ENCODE data around the gene MICAL3.
"Not testable (repeated sequence)": the region's sequence is repeated elsewhere in the genome, so short reads cannot be mapped to it uniquely, and the experiment has no call there.

The MICAL3 gene

GRCh38 chr22:18059473-18059872 is 35.1 kb upstream of the MICAL3 start:
- WGBS (ENCODE audit: insufficient coverage, insufficient read length) = no CpG with 5 or more reads among the region's 3 CpGs
- no peak for DNase-seq (ENCODE audit: low read depth, low spot score)

GRCh38 chr22:18059094-18059417 is 34.7 kb upstream of the MICAL3 start:
- Histone ChIP-seq H3K27ac (ENCODE audit: low read length) (no peak overlapping the region), H3K36me3 (ENCODE audit: control insufficient read depth, insufficient read depth, low read length) (no peaks in the 10 kb centered on the region; the same call in 1 of the 2 replicates), H3K4me1 (ENCODE audit: control insufficient read depth, insufficient read depth, low read length) (no peaks in the 10 kb centered on the region), H3K4me3 (ENCODE audit: low read length) (no peak overlapping the region), H3K9me3 (ENCODE audit: control insufficient read depth, insufficient read depth, low read length) (no peaks in the 10 kb centered on the region), H3K27me3 (ENCODE audit: control insufficient read depth, insufficient read depth, low read length) (no peaks in the 10 kb centered on the region)
- WGBS (ENCODE audit: insufficient coverage, insufficient read length) = no CpG with 5 or more reads among the region's 5 CpGs
- no peak for DNase-seq (ENCODE audit: low read depth, low spot score)

More at GRCh38 chr22:18059473-18059872, 35.1 kb upstream of the MICAL3 start:
- Histone ChIP-seq H3K36me3 (ENCODE audit: control insufficient read depth, insufficient read depth, low read length) (no peaks in the 10 kb centered on the region; the same call in 1 of the 2 replicates), H3K4me3 (ENCODE audit: low read length) (no peak overlapping the region), H3K4me1 (ENCODE audit: control insufficient read depth, insufficient read depth, low read length) (no peaks in the 10 kb centered on the region), H3K27ac (ENCODE audit: low read length) (no peak overlapping the region), H3K27me3 (ENCODE audit: control insufficient read depth, insufficient read depth, low read length) (no peaks in the 10 kb centered on the region), H3K9me3 (ENCODE audit: control insufficient read depth, insufficient read depth, low read length) (no peaks in the 10 kb centered on the region)

GRCh38 chr22:18058371-18059093 is 34.2 kb upstream of the MICAL3 start:
- no peak for DNase-seq (ENCODE audit: low read depth, low spot score)
- H3K4me1 ChIP-seq (ENCODE audit: control insufficient read depth, insufficient read depth, low read length) = no peaks in the 10 kb centered on the region
- WGBS (ENCODE audit: insufficient coverage, insufficient read length) = no CpG with 5 or more reads among the region's 7 CpGs
- H3K9me3 ChIP-seq (ENCODE audit: control insufficient read depth, insufficient read depth, low read length) = no peaks in the 10 kb centered on the region
- H3K27me3 ChIP-seq (ENCODE audit: control insufficient read depth, insufficient read depth, low read length) = no peaks in the 10 kb centered on the region
- H3K27ac ChIP-seq (ENCODE audit: low read length) = no peak overlapping the region
- H3K4me3 ChIP-seq (ENCODE audit: low read length) = no peak overlapping the region
- no peaks in the 10 kb centered on the region; the same call in 1 of the 2 replicates for H3K36me3 ChIP-seq (ENCODE audit: control insufficient read depth, insufficient read depth, low read length)

- WGBS (ENCODE audit: insufficient coverage, insufficient read length) = no CpG with 5 or more reads among the region's 4 CpGs
- H3K4me1 ChIP-seq (ENCODE audit: control insufficient read depth, insufficient read depth, low read length) = no peaks in the 10 kb centered on the region
These were observed 33.3 kb upstream of the MICAL3 start for GRCh38 chr22:18057568-18058209.

GRCh38 chr22:18056807-18057474 is 32.6 kb upstream of the MICAL3 start:
- Histone ChIP-seq H3K27ac (ENCODE audit: low read length) (no peak overlapping the region), H3K4me1 (ENCODE audit: control insufficient read depth, insufficient read depth, low read length) (no peaks in the 10 kb centered on the region), H3K9me3 (ENCODE audit: control insufficient read depth, insufficient read depth, low read length) (no peaks in the 10 kb centered on the region), H3K36me3 (ENCODE audit: control insufficient read depth, insufficient read depth, low read length) (no peaks in the 10 kb centered on the region; the same call in 1 of the 2 replicates), H3K4me3 (ENCODE audit: low read length) (no peak overlapping the region), H3K27me3 (ENCODE audit: control insufficient read depth, insufficient read depth, low read length) (no peaks in the 10 kb centered on the region)
- no peak for DNase-seq (ENCODE audit: low read depth, low spot score)
- no CpG with 5 or more reads among the region's 10 CpGs for WGBS (ENCODE audit: insufficient coverage, insufficient read length)

More at GRCh38 chr22:18057568-18058209, 33.3 kb upstream of the MICAL3 start:
- Histone ChIP-seq H3K27me3 (ENCODE audit: control insufficient read depth, insufficient read depth, low read length) (no peaks in the 10 kb centered on the region), H3K9me3 (ENCODE audit: control insufficient read depth, insufficient read depth, low read length) (no peaks in the 10 kb centered on the region), H3K27ac (ENCODE audit: low read length) (no peak overlapping the region), H3K4me3 (ENCODE audit: low read length) (no peak overlapping the region), H3K36me3 (ENCODE audit: control insufficient read depth, insufficient read depth, low read length) (no peaks in the 10 kb centered on the region; the same call in 1 of the 2 replicates)
- no peak for DNase-seq (ENCODE audit: low read depth, low spot score)

GRCh38 chr22:18056161-18056666 is 31.9 kb upstream of the MICAL3 start:
- H3K9me3 ChIP-seq (ENCODE audit: control insufficient read depth, insufficient read depth, low read length) = no peaks in the 10 kb centered on the region
- no peak overlapping the region for H3K4me3 ChIP-seq (ENCODE audit: low read length)
- H3K4me1 ChIP-seq (ENCODE audit: control insufficient read depth, insufficient read depth, low read length) = no peaks in the 10 kb centered on the region
- no CpG with 5 or more reads among the region's 4 CpGs for WGBS (ENCODE audit: insufficient coverage, insufficient read length)
- H3K27me3 ChIP-seq (ENCODE audit: control insufficient read depth, insufficient read depth, low read length) = no peaks in the 10 kb centered on the region
- no peak for DNase-seq (ENCODE audit: low read depth, low spot score)
- no peak overlapping the region for H3K27ac ChIP-seq (ENCODE audit: low read length)
- no peaks in the 10 kb centered on the region; the same call in 1 of the 2 replicates for H3K36me3 ChIP-seq (ENCODE audit: control insufficient read depth, insufficient read depth, low read length)

GRCh38 chr22:18055619-18056160 is 31.3 kb upstream of the MICAL3 start:
- H3K4me1 ChIP-seq (ENCODE audit: control insufficient read depth, insufficient read depth, low read length) = no peaks in the 10 kb centered on the region
- no peak for DNase-seq (ENCODE audit: low read depth, low spot score)
- no peak overlapping the region for H3K4me3 ChIP-seq (ENCODE audit: low read length)
- WGBS (ENCODE audit: insufficient coverage, insufficient read length) = no CpG with 5 or more reads among the region's 7 CpGs
- no peaks in the 10 kb centered on the region for H3K9me3 ChIP-seq (ENCODE audit: control insufficient read depth, insufficient read depth, low read length)
- H3K27me3 ChIP-seq (ENCODE audit: control insufficient read depth, insufficient read depth, low read length) = no peaks in the 10 kb centered on the region
- H3K36me3 ChIP-seq (ENCODE audit: control insufficient read depth, insufficient read depth, low read length) = no peaks in the 10 kb centered on the region; the same call in 1 of the 2 replicates
- no peak overlapping the region for H3K27ac ChIP-seq (ENCODE audit: low read length)

GRCh38 chr22:18053216-18053946 is 29.0 kb upstream of the MICAL3 start:
- not testable (repeated sequence) for DNase-seq (ENCODE audit: low read depth, low spot score); H3K36me3 ChIP-seq (ENCODE audit: control insufficient read depth, insufficient read depth, low read length); H3K4me3 ChIP-seq (ENCODE audit: low read length); H3K27ac ChIP-seq (ENCODE audit: low read length); H3K27me3 ChIP-seq (ENCODE audit: control insufficient read depth, insufficient read depth, low read length); H3K9me3 ChIP-seq (ENCODE audit: control insufficient read depth, insufficient read depth, low read length); H3K4me1 ChIP-seq (ENCODE audit: control insufficient read depth, insufficient read depth, low read length)
- WGBS (ENCODE audit: insufficient coverage, insufficient read length) = no CpG with 5 or more reads among the region's 49 CpGs

- no CpG with 5 or more reads among the region's 12 CpGs for WGBS (ENCODE audit: insufficient coverage, insufficient read length)
- H3K9me3 ChIP-seq (ENCODE audit: control insufficient read depth, insufficient read depth, low read length); DNase-seq (ENCODE audit: low read depth, low spot score); H3K27me3 ChIP-seq (ENCODE audit: control insufficient read depth, insufficient read depth, low read length); H3K36me3 ChIP-seq (ENCODE audit: control insufficient read depth, insufficient read depth, low read length); H3K4me3 ChIP-seq (ENCODE audit: low read length); H3K4me1 ChIP-seq (ENCODE audit: control insufficient read depth, insufficient read depth, low read length); H3K27ac ChIP-seq (ENCODE audit: low read length): not testable (repeated sequence)
These were observed 26.8 kb upstream of the MICAL3 start for GRCh38 chr22:18051113-18051512.

- Histone ChIP-seq H3K27ac (ENCODE audit: low read length) (no peak overlapping the region), H3K4me3 (ENCODE audit: low read length) (no peak overlapping the region), H3K27me3 (ENCODE audit: control insufficient read depth, insufficient read depth, low read length) (no peaks in the 10 kb centered on the region), H3K9me3 (ENCODE audit: control insufficient read depth, insufficient read depth, low read length) (no peaks in the 10 kb centered on the region), H3K36me3 (ENCODE audit: control insufficient read depth, insufficient read depth, low read length) (no peaks in the 10 kb centered on the region), H3K4me1 (ENCODE audit: control insufficient read depth, insufficient read depth, low read length) (no peaks in the 10 kb centered on the region)
- WGBS (ENCODE audit: insufficient coverage, insufficient read length) = no CpG with 5 or more reads among the region's 5 CpGs
- no peak for DNase-seq (ENCODE audit: low read depth, low spot score)
These were observed 25.7 kb upstream of the MICAL3 start for GRCh38 chr22:18050065-18050464.

All from iPS DF 6.9 (cell line).